Measurements from ENCODE around the gene UNC5A. TPM values are rescaled to one million over a fixed set of nuclear protein-coding genes. Genes with fewer than 3 reads are reported as not detected.

The UNC5A gene
- total RNA-seq, 1 experiment from 2014 or later = 4.6 TPM

DNA sequence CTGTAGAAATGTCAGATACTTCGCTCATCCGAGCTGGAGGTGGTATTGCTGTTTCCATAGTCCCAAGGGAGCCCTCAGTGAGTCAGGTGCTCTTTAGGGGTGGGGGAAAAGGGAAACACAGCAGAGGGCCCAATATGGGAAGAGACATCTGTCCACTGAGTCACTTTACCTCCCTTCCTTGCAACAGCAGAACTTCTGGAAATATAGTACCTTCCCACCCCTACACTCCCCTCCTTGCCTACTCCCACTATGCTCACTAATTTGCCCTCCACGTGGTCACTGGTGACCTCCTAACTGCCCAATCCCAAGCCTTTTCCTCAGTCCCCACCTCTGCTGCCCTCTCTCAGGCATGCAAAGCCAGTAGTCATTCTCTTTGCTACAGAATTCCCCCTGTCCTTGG is 86.9 kb downstream of the UNC5A start:
- DNase-seq = peak; percentile 19
- H3K4me3 ChIP-seq (ENCODE audit: insufficient read depth, low read depth, low read length) = no peak overlapping the region
- no peaks in the 10 kb centered on the region for H3K36me3 ChIP-seq (replicated peaks; ENCODE audit: control insufficient read depth, insufficient read depth, low read length)
- H3K27me3 ChIP-seq (ENCODE audit: control insufficient read depth, insufficient read depth, low read length) = no peaks in the 10 kb centered on the region

GRCh38 chr5:176899296-176899891 is 89.0 kb downstream of the UNC5A start, which contains the start of gene HK3:
HK3 (minus strand) TSS chr5:176899346; CDS start chr5:176896159, 3,187 bp downstream.
- Histone ChIP-seq H3K4me3 (ENCODE audit: insufficient read depth, low read depth, low read length) (no peak within 1 kb of the TSS), H3K27me3 (ENCODE audit: control insufficient read depth, insufficient read depth, low read length) (no peaks in the 10 kb centered on the region), H3K36me3 (replicated peaks; ENCODE audit: control insufficient read depth, insufficient read depth, low read length) (peaks cover 11% of the 10 kb centered on the region)
- peak; percentile 8 for DNase-seq

DNA sequence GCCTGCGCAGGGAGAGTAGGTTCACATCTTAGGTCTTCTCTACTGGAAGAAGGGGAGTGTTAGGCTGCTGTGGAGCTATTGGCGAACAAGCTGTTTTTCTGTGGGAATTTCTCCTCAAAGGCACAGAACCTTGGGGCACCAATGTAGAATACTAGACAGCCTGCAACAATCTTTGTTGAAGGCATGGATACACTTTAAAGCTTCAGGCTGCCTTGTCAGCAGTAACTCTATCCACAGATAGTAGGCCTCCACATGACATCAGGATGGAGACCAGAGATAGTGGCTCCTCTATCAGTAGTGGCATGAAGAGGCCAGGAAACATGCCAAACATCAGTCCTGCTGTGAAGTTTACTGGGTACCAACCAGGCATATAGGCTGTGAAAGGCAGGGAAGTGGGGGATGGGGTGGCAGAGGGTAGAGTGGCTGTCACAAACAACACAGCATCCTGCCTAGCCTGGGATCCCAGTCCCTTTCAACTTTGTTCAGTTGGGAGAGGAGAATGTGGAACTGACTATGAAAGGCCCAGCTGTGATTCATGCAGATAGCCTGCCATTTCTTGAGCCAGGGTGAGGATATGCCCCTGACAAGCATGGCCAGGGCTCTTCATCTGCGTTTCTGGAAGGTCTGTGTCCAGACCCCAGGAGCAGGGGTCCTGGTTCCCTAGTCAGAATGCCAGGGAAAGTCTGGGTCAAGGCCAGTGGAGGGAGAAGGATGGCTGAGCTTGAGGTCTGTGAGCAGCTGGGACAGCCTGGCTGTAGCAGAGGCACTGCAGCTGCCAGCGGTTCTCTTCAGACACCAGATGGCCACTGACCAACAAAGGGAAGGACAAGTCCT is 89.8 kb downstream of the UNC5A start:
- Histone ChIP-seq H3K27me3 (ENCODE audit: control insufficient read depth, insufficient read depth, low read length) (no peaks in the 10 kb centered on the region), H3K36me3 (replicated peaks; ENCODE audit: control insufficient read depth, insufficient read depth, low read length) (peaks cover 13% of the 10 kb centered on the region), H3K4me3 (ENCODE audit: insufficient read depth, low read depth, low read length) (no peak overlapping the region)
- DNase-seq = peak; percentile 13

DNA sequence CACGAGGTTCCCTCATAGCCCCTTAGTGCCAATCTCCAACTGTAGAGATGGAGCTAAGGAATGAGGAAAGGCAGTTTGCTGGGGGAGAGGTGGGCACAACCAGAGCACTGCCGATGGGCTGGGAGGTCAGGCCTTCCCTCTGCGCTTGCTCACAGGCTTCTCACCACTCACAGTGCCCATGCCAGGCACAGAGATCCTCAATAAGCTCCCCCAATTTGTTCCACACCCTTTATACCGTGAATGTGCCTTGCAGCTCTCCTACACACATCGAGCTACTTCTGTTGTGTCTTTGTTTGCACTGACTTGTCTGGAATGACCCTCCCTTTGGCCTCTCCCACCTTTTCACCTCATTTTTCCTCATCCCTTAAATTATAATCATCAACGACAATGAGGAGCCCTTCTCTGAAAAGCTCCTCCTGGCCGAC is 90.4 kb downstream of the UNC5A start:
- DNase-seq = no peak
- Histone ChIP-seq H3K36me3 (replicated peaks; ENCODE audit: control insufficient read depth, insufficient read depth, low read length) (peaks cover 16% of the 10 kb centered on the region), H3K4me3 (ENCODE audit: insufficient read depth, low read depth, low read length) (no peak overlapping the region), H3K27me3 (ENCODE audit: control insufficient read depth, insufficient read depth, low read length) (no peaks in the 10 kb centered on the region)

GRCh38 chr5:176901260-176902101 is 91.1 kb downstream of the UNC5A start:
- no peaks in the 10 kb centered on the region for H3K27me3 ChIP-seq (ENCODE audit: control insufficient read depth, insufficient read depth, low read length)
- peaks cover 22% of the 10 kb centered on the region for H3K36me3 ChIP-seq (replicated peaks; ENCODE audit: control insufficient read depth, insufficient read depth, low read length)
- H3K4me3 ChIP-seq (ENCODE audit: insufficient read depth, low read depth, low read length) = no peak overlapping the region
- no peak for DNase-seq

DNA sequence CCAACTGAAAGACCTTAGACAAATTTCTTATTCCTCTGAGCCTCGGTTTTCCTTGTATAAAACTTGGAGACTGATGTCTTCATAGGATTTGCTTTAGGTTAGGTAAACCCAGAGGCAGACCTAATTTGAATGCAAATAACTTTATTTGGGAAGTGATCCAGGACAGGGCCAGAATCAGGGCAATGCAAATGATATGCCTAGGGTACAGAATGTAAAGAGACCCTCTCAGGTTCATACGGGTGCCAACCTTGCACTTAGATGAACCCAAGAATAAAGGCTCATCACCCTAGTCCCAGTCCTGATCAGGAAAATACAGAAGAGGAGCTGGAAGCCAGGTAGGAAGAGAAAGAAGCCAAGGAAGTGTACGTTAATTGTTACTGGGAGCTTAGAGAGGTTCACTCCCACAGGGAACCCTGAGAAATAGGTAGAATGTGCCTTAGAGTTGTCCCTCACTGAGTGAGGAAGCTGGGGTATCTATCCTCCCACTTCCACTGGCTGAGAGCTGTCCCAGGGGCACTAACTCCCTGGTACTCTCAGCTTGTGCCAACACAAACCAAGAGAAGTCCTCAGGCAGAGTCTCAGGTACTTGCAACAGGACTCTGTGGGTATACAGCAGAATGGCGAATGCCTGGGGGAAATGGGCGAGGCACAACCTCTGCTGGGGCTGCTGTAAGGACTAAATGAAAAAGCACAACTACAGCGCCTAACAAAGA is 91.9 kb downstream of the UNC5A start:
- Histone ChIP-seq H3K4me3 (ENCODE audit: insufficient read depth, low read depth, low read length) (no peak overlapping the region), H3K27me3 (ENCODE audit: control insufficient read depth, insufficient read depth, low read length) (no peaks in the 10 kb centered on the region), H3K36me3 (replicated peaks; ENCODE audit: control insufficient read depth, insufficient read depth, low read length) (peaks cover 27% of the 10 kb centered on the region)
- no peak for DNase-seq

DNA sequence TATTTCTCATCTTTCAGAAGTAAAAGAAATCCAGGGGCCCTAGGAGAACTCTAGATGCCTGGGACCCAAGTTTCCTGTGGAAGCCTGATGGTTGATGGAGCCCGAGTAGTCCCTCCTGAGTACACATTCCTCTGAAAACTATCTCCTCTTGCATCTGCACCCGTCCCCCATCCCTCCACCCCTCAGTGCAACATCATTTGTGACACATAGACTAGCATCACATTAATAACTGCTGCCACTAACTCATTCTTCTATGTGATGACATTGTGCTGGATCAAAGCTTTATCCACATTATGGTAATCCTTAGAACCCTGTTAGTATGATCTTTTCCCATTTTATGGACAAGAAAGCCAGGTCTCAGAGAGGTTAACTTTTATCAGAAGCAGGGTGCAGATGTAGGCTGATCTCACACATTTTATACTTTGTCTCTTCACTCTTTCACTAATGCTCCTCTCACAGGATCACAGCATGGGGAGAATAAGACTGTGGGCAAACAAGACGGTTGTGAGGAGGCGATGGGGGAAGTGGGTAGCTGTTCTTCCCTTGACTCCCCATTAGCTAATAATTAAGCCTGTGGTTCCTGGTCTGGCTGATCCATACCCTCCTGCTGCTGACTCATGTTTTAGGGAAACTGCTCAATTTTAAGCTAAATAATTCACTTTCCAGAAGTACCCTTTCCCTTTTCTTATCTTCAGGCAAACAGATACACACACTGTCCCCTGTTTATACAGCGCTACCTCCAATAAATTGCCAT is 92.7 kb downstream of the UNC5A start:
- no peak for DNase-seq
- peaks cover 28% of the 10 kb centered on the region for H3K36me3 ChIP-seq (replicated peaks; ENCODE audit: control insufficient read depth, insufficient read depth, low read length)

GRCh38 chr5:176904276-176904675 is 93.9 kb downstream of the UNC5A start:
- Histone ChIP-seq H3K27me3 (ENCODE audit: control insufficient read depth, insufficient read depth, low read length) (no peaks in the 10 kb centered on the region), H3K36me3 (replicated peaks; ENCODE audit: control insufficient read depth, insufficient read depth, low read length) (peaks cover 30% of the 10 kb centered on the region), H3K4me3 (ENCODE audit: insufficient read depth, low read depth, low read length) (no peak overlapping the region)
- DNase-seq = no peak

More for the DNA sequence above, 92.7 kb downstream of the UNC5A start:
- Histone ChIP-seq H3K4me3 (ENCODE audit: insufficient read depth, low read depth, low read length) (no peak overlapping the region), H3K27me3 (ENCODE audit: control insufficient read depth, insufficient read depth, low read length) (no peaks in the 10 kb centered on the region)

DNA sequence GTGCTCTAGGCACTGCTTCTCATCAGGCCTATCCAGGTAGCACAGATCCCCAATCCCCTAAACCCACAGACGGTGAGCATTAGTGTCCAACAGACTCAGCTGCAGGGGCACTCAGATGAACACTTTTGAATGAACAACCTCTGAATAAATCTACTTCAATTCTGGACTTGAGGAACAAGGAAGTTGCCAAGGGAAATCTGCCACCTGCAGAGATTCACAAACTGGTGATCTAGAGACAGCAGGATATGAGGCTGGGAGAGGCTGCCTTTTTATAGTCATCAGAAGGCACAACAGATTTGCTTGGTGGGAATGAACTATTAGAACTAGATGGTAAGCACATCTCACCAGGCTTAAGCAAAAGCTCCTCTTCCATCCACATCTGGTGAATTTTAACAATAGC is 95.8 kb downstream of the UNC5A start:
- H3K4me3 ChIP-seq (ENCODE audit: insufficient read depth, low read depth, low read length) = no peak overlapping the region
- peaks cover 30% of the 10 kb centered on the region for H3K36me3 ChIP-seq (replicated peaks; ENCODE audit: control insufficient read depth, insufficient read depth, low read length)
- DNase-seq = no peak
- H3K27me3 ChIP-seq (ENCODE audit: control insufficient read depth, insufficient read depth, low read length) = no peaks in the 10 kb centered on the region

DNA sequence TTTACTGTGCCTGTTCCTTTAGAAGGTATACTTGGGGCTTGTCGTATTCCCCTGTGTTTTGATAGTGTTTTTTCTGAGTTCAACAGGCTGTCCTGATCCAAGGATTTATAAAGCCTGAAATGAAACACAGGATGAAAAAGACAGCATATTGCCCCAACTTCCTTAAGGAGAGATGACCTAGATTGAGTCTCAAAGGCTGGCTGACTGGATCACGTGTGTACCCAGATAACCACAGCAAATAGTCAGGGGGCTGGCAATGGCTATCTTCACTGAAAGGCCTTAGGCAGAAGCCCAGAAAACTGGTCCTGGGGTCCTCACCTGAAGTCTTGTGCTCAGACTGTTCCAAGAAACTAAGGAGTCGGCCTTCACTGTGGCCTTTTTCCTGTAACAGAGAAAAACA is 96.4 kb downstream of the UNC5A start:
- Histone ChIP-seq H3K4me3 (ENCODE audit: insufficient read depth, low read depth, low read length) (no peak overlapping the region), H3K27me3 (ENCODE audit: control insufficient read depth, insufficient read depth, low read length) (no peaks in the 10 kb centered on the region), H3K36me3 (replicated peaks; ENCODE audit: control insufficient read depth, insufficient read depth, low read length) (peaks cover 30% of the 10 kb centered on the region)
- no peak for DNase-seq

- H3K36me3 ChIP-seq (replicated peaks; ENCODE audit: control insufficient read depth, insufficient read depth, low read length) = peaks cover 25% of the 10 kb centered on the region
- DNase-seq = no peak
- H3K27me3 ChIP-seq (ENCODE audit: control insufficient read depth, insufficient read depth, low read length) = no peaks in the 10 kb centered on the region
- H3K4me3 ChIP-seq (ENCODE audit: insufficient read depth, low read depth, low read length) = no peak overlapping the region
Observed at GRCh38 chr5:176908675-176909368, 98.5 kb downstream of the UNC5A start.

DNA sequence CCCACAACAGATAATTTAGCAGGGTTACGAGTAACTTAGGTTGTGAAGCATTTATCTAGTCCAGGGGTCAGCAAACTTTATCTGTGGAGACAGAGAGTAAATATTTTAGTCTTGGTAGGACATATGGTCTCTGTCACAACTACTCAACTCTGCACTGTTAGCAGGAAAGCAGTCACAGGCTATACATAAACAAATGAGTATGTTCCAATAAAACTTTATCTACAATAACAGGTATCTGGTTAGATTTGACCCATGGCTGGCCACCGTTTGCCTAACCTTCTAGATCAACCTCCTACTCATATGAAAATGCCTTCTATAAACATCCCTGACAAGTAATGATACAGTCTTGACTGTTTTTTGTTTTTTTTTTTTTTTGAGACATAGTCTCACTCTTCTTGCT is 101.8 kb downstream of the UNC5A start:
- Histone ChIP-seq H3K27me3 (ENCODE audit: control insufficient read depth, insufficient read depth, low read length) (no peaks in the 10 kb centered on the region), H3K36me3 (replicated peaks; ENCODE audit: control insufficient read depth, insufficient read depth, low read length) (peaks cover 3% of the 10 kb centered on the region), H3K4me3 (ENCODE audit: insufficient read depth, low read depth, low read length) (no peak overlapping the region)
- no peak for DNase-seq

GRCh38 chr5:176915906-176916305 is 105.5 kb downstream of the UNC5A start:
- Histone ChIP-seq H3K4me3 (ENCODE audit: insufficient read depth, low read depth, low read length) (no peak overlapping the region), H3K27me3 (ENCODE audit: control insufficient read depth, insufficient read depth, low read length) (no peaks in the 10 kb centered on the region), H3K36me3 (replicated peaks; ENCODE audit: control insufficient read depth, insufficient read depth, low read length) (no peaks in the 10 kb centered on the region)
- no peak for DNase-seq

Data from H7 (cell line).